Ascending aorta (tissue), 2 donors: ENCODE measurements around the gene STEAP4. TPM values are rescaled to one million over a fixed set of nuclear protein-coding genes. Genes with fewer than 3 reads are reported as not detected.

ENCODE experiments used
- DNase-seq, 2 donors: peaks; one replicate each; pipeline ENCODE4 v3.0.0-alpha.2; 2019; ENCODE audit warnings: low spot score in 2 of 2
- H3K27ac ChIP-seq, 2 donors: fragments of 200-600 bp; sonication (generic); one replicate each; pipeline ENCODE4 v1.5.1; 2016 to 2017; ENCODE audit warnings: mild to moderate bottlenecking in 1 of 2
- H3K27me3 ChIP-seq: fragments of 200-600 bp; sonication (generic); one replicate; pipeline ENCODE4 v1.5.1; 2017
- H3K36me3 ChIP-seq, 2 donors: fragments of 200-600 bp; sonication (generic); one replicate each; pipeline ENCODE4 v1.5.1; 2016
- H3K4me1 ChIP-seq, 2 donors: fragments of 200-600 bp; sonication (generic); one replicate each; pipeline ENCODE4 v1.5.1; 2016 to 2017; ENCODE audit warnings: mild to moderate bottlenecking in 1 of 2
- H3K4me3 ChIP-seq, 2 donors: fragments of 200-600 bp; sonication (generic); one replicate each; pipeline ENCODE4 v1.5.1; 2016 to 2017; ENCODE audit warnings: mild to moderate bottlenecking in 1 of 2
- H3K9me3 ChIP-seq, 2 donors: fragments of 200-600 bp; sonication (generic); one replicate each; pipeline ENCODE4 v1.5.1; 2016
- CTCF ChIP-seq, 3 experiments: fragments of 200-600 bp in 2 of 3; fragments of 450-650 bp in 1 of 3; sonication (generic) in 2 of 3; IDR thresholded peaks; one replicate each; pipeline ENCODE4 v1.5.1; 2016 to 2019; ENCODE audit warnings: antibody characterized with exemption in 3 of 3, mild to moderate bottlenecking in 1 of 3, moderate library complexity in 1 of 3
- intact Hi-C: fragments of 100-400 bp; cut with DNase I; formaldehyde crosslinking; loops from one replicate; pipeline ENCODE4 v1.15.1; 2023
- total RNA-seq: library from RNA; depleted of rRNA; stranded (reverse); fragments of >200 nt; gene quantifications from one replicate; pipeline ENCODE4 v1.1.0, GENCODE V29; 2016

The STEAP4 gene
- total RNA-seq, 1 donor from 2014 or later: 211 TPM

- DNase-seq: no peak
- Histone ChIP-seq H3K27me3 (no peaks in the 10 kb centered on the region), H3K36me3 (no peaks in the 10 kb centered on the region), H3K4me1 (no peaks in the 10 kb centered on the region), H3K27ac (no peak overlapping the region), H3K4me3 (no peak overlapping the region), H3K9me3 (no peaks in the 10 kb centered on the region)
- TF ChIP-seq CTCF (IDR thresholded peaks at IDR 0.05): no peak
- intact Hi-C loops: no loop called here
Measured at GRCh38 chr7:88293866-88294265, 12.8 kb downstream of the STEAP4 start.

- H3K9me3 ChIP-seq: no peaks in the 10 kb centered on the region
Measured at GRCh38 chr7:88291398-88292173, 15.1 kb downstream of the STEAP4 start.

GRCh38 chr7:88290491-88290890 is 16.2 kb downstream of the STEAP4 start:
- intact Hi-C loops: no loop called here
- TF ChIP-seq CTCF (IDR thresholded peaks at IDR 0.05): no peak
- H3K9me3 ChIP-seq: no peaks in the 10 kb centered on the region

More at GRCh38 chr7:88291398-88292173, 15.1 kb downstream of the STEAP4 start:
- intact Hi-C loops: no loop called here
- DNase-seq: no peak
- H3K4me3 ChIP-seq: no peak overlapping the region
- TF ChIP-seq CTCF (IDR thresholded peaks at IDR 0.05): no peak
- no peaks in the 10 kb centered on the region for H3K27me3 ChIP-seq
- no peak overlapping the region for H3K27ac ChIP-seq
- H3K4me1 ChIP-seq: no peaks in the 10 kb centered on the region
- H3K36me3 ChIP-seq: no peaks in the 10 kb centered on the region

GRCh38 chr7:88289564-88290025 is 17.1 kb downstream of the STEAP4 start:
- H3K27ac ChIP-seq: no peak overlapping the region
- no peak for TF ChIP-seq CTCF (IDR thresholded peaks at IDR 0.05)
- H3K9me3 ChIP-seq: no peaks in the 10 kb centered on the region
- no peaks in the 10 kb centered on the region for H3K4me1 ChIP-seq
- H3K36me3 ChIP-seq: no peaks in the 10 kb centered on the region
- no peak for DNase-seq
- intact Hi-C loops: no loop called here
- no peak overlapping the region for H3K4me3 ChIP-seq
- H3K27me3 ChIP-seq: no peaks in the 10 kb centered on the region

More at GRCh38 chr7:88290491-88290890, 16.2 kb downstream of the STEAP4 start:
- Histone ChIP-seq H3K36me3 (no peaks in the 10 kb centered on the region), H3K27me3 (no peaks in the 10 kb centered on the region), H3K27ac (no peak overlapping the region), H3K4me1 (no peaks in the 10 kb centered on the region), H3K4me3 (no peak overlapping the region)
- DNase-seq: no peak

GRCh38 chr7:88281749-88282148 is 24.9 kb downstream of the STEAP4 start:
- no peak for DNase-seq
- Histone ChIP-seq H3K4me1 (no peaks in the 10 kb centered on the region), H3K36me3 (no peaks in the 10 kb centered on the region), H3K27ac (no peak overlapping the region), H3K4me3 (no peak overlapping the region), H3K27me3 (no peaks in the 10 kb centered on the region), H3K9me3 (no peaks in the 10 kb centered on the region)
- intact Hi-C loops: no loop called here
- no peak for TF ChIP-seq CTCF (IDR thresholded peaks at IDR 0.05)
